Astrocyte of the hippocampus (primary cell): Measurements from ENCODE around the gene FOXJ2.
"Not testable (repeated sequence)": the region's sequence is repeated elsewhere in the genome, so short reads cannot be mapped to it uniquely, and the experiment has no call there.

Experiments used
- DNase-seq: peaks from one replicate; pipeline ENCODE4 v3.0.0; 2011; ENCODE audit warnings: low read depth, low spot score

The FOXJ2 gene

GRCh38 chr12:8032242-8033152 lies at the start of gene FOXJ2:
Gene FOXJ2 (plus strand): TSS chr12:8032716. CDS start chr12:8039833, 7,117 bp downstream.
- DNase-seq: peak; percentile 93

GRCh38 chr12:7983019-7983418 lies 49.5 kb upstream of the FOXJ2 start:
- not testable (repeated sequence) for DNase-seq

- not testable (repeated sequence) for DNase-seq
Measured at GRCh38 chr12:7983460-7983859, 49.1 kb upstream of the FOXJ2 start.

GRCh38 chr12:7984900-7985299 lies 47.6 kb upstream of the FOXJ2 start:
- DNase-seq: no peak

- DNase-seq: no peak
Measured at GRCh38 chr12:7985802-7986418, 46.6 kb upstream of the FOXJ2 start.

GRCh38 chr12:7989827-7990491 lies 42.6 kb upstream of the FOXJ2 start:
- DNase-seq: no peak

GRCh38 chr12:7991535-7991934 lies 41.0 kb upstream of the FOXJ2 start:
- DNase-seq: no peak

GRCh38 chr12:7994731-7995205 lies 37.7 kb upstream of the FOXJ2 start:
- peak; percentile 78 for DNase-seq

- DNase-seq: peak; percentile 78
Measured at GRCh38 chr12:7995266-7995963, 37.1 kb upstream of the FOXJ2 start.

GRCh38 chr12:8000827-8001226 lies 31.7 kb upstream of the FOXJ2 start:
- DNase-seq: not testable (repeated sequence)

GRCh38 chr12:8001496-8001895 lies 31.0 kb upstream of the FOXJ2 start:
- not testable (repeated sequence) for DNase-seq

GRCh38 chr12:8004897-8005296 lies 27.6 kb upstream of the FOXJ2 start:
- not testable (repeated sequence) for DNase-seq

GRCh38 chr12:8011331-8011730 lies 21.2 kb upstream of the FOXJ2 start:
- DNase-seq: peak; percentile 18

GRCh38 chr12:8012651-8013309 lies 19.7 kb upstream of the FOXJ2 start:
- DNase-seq: no peak

GRCh38 chr12:8014836-8015235 lies 17.7 kb upstream of the FOXJ2 start:
- DNase-seq: no peak

- not testable (repeated sequence) for DNase-seq
Measured at GRCh38 chr12:8018213-8018612, 14.3 kb upstream of the FOXJ2 start.

- DNase-seq: peak; percentile 50
Measured at GRCh38 chr12:8018666-8019581, 13.6 kb upstream of the FOXJ2 start.

GRCh38 chr12:8026291-8026900 lies 6.1 kb upstream of the FOXJ2 start:
- peak; percentile 99 for DNase-seq

GRCh38 chr12:8027856-8028255 lies 4.7 kb upstream of the FOXJ2 start:
- DNase-seq: no peak
